Thyroid gland (tissue), 4 donors: ENCODE data around the gene CNPY4.

Source experiments
- CTCF ChIP-seq, 6 experiments: fragments of 200-600 bp in 3 of 6; fragments of 450-650 bp in 3 of 6; sonication (generic) in 3 of 6; IDR thresholded peaks; one replicate each; pipeline ENCODE4 v1.5.1; 2016 to 2019; ENCODE audit warnings: antibody characterized with exemption in 6 of 6, mild to moderate bottlenecking in 2 of 6, inconsistent platforms in 1 of 6, moderate library complexity in 1 of 6
- POLR2A ChIP-seq, 2 donors: fragments of 450-650 bp; IDR thresholded peaks; one replicate each; pipeline ENCODE4 v1.6.1; 2017; ENCODE audit warnings: antibody characterized with exemption in 2 of 2, mild to moderate bottlenecking in 2 of 2, moderate library complexity in 1 of 2

GRCh38 chr7:100072462-100072861 lies 47.0 kb upstream of the CNPY4 start:
- TF ChIP-seq CTCF (IDR thresholded peaks at IDR 0.05) (no peak), POLR2A (IDR thresholded peaks at IDR 0.05) (no peak)
